Endothelial cell of umbilical vein (primary cell): ENCODE results near the gene RASL10A.

Experiments used
- CTCF ChIP-seq, 2 donors: IDR thresholded peaks; 1 replicate in 1 of 2; 2 replicates in 1 of 2; pipeline ENCODE4 v1.5.1; 2011; ENCODE audit warnings: low read length in 2 of 2, mild to moderate bottlenecking in 2 of 2, moderate library complexity in 2 of 2, control low read depth in 1 of 2, inconsistent platforms in 1 of 2, low read depth in 1 of 2; ENCODE audit not compliant: insufficient read depth in 1 of 2; ENCODE audit errors: extremely low read depth in 1 of 2
- EZH2 ChIP-seq: IDR thresholded peaks from 2 replicates; pipeline ENCODE4 v1.6.1; 2012; ENCODE audit warnings: borderline replicate concordance, low read depth, mild to moderate bottlenecking, moderate library complexity, low read length, inconsistent platforms; ENCODE audit not compliant: severe bottlenecking
- FOS ChIP-seq: IDR thresholded peaks from 2 replicates; pipeline ENCODE4 v1.6.1; 2011; ENCODE audit warnings: mild to moderate bottlenecking, low read length, moderate library complexity, borderline replicate concordance; ENCODE audit not compliant: insufficient read depth
- GATA2 ChIP-seq: IDR thresholded peaks from 2 replicates; pipeline ENCODE4 v1.7.0; 2011; ENCODE audit warnings: low read depth, mild to moderate bottlenecking, moderate library complexity, mixed read lengths, low read length; ENCODE audit not compliant: insufficient read length, insufficient read depth
- JUN ChIP-seq: IDR thresholded peaks from 2 replicates; pipeline ENCODE4 v1.6.1; 2011; ENCODE audit warnings: borderline replicate concordance, low read depth; ENCODE audit not compliant: insufficient read length, insufficient read depth
- MAX ChIP-seq: IDR thresholded peaks from 2 replicates; pipeline ENCODE4 v1.6.1; 2011; ENCODE audit not compliant: insufficient read depth, insufficient read length
- MYC ChIP-seq: IDR thresholded peaks from one replicate; pipeline ENCODE4 v1.6.1; 2011; ENCODE audit warnings: mild to moderate bottlenecking, low read depth, low read length
- POLR2A ChIP-seq: IDR thresholded peaks from 2 replicates; pipeline ENCODE4 v1.6.1; 2012; ENCODE audit warnings: low read depth, mild to moderate bottlenecking, control low read depth, low read length
- POLR2AphosphoS5 ChIP-seq: IDR thresholded peaks from 2 replicates; pipeline ENCODE4 v1.6.1; 2012; ENCODE audit warnings: low read depth, mild to moderate bottlenecking, control low read depth, low read length, moderate library complexity; ENCODE audit not compliant: insufficient read depth

- TF ChIP-seq CTCF (IDR thresholded peaks at IDR 0.05; ENCODE audit: extremely low read depth in 1 of 2, insufficient read depth in 1 of 2, low read depth in 1 of 2, low read length in 2 of 2) (no peak), JUN (no peak), POLR2AphosphoS5 (no peak), POLR2A (no peak), FOS (no peak), MAX (no peak), EZH2 (no peak), MYC (no peak), GATA2 (no peak)
These were observed 27.2 kb upstream of the RASL10A start for GRCh38 chr22:29342577-29343312.
